ENCODE data around the gene ZNF662.

ZNF662 gene

DNA sequence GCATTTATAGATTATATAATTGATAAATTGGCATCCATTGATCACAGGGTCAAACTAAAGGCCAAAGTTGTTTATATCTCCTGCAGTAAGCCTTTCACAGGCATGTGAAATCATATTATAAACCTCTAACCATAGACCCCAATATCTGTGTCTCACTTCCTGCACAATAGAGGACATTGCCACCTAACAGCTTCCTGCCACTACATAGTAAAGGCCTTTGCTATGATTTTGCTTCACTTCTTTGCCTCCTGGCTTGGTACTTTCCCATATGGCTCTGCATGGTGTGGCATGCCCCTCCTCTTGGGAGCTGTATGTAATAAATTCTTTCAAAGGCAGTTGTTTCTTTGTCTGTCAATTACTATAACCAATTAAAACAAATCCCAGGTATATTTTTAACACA is 20.4 kb downstream of the ZNF662 start:
- Histone ChIP-seq H3K4me1 (no peaks in the 10 kb centered on the region), H3K9me3 (peaks cover 0 to 6% (median 0%) of the 10 kb centered on the region in 3 donors), H3K27me3 (no peaks in the 10 kb centered on the region), H3K4me3 (no peak overlapping the region), H3K27ac (no peak overlapping the region), H3K36me3 (no peaks in the 10 kb centered on the region)
- no peak for DNase-seq
- intact Hi-C loops (cut with DNase I; ENCODE audit: low total_unique reads) = no loop called here
- TF ChIP-seq, protein P1, sequence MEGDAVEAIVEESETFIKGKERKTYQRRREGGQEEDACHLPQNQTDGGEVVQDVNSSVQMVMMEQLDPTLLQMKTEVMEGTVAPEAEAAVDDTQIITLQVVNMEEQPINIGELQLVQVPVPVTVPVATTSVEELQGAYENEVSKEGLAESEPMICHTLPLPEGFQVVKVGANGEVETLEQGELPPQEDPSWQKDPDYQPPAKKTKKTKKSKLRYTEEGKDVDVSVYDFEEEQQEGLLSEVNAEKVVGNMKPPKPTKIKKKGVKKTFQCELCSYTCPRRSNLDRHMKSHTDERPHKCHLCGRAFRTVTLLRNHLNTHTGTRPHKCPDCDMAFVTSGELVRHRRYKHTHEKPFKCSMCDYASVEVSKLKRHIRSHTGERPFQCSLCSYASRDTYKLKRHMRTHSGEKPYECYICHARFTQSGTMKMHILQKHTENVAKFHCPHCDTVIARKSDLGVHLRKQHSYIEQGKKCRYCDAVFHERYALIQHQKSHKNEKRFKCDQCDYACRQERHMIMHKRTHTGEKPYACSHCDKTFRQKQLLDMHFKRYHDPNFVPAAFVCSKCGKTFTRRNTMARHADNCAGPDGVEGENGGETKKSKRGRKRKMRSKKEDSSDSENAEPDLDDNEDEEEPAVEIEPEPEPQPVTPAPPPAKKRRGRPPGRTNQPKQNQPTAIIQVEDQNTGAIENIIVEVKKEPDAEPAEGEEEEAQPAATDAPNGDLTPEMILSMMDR (IDR thresholded peaks at IDR 0.05) = no peak

DNA sequence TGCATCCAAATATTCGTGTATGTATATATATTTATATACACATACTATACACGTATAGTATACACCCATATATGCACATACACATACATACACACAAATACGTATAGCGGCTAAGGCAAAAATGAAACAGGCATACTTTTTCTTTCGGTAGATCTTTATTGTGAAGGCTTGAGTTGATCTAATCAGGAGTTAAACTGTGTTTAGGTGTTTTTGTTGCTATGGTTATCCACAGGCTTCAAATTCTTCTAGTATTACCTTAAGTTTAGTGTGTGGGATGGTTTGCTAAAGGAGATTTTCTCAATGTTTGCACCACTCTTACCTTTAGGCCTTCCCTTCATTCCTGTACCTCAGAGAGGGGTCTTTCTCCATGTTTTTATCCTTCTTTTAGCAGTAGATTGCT is 28.2 kb downstream of the ZNF662 start:
- no peak for DNase-seq
- no peaks in the 10 kb centered on the region for H3K4me1 ChIP-seq
- TF ChIP-seq, protein P1 (IDR thresholded peaks at IDR 0.05) = no peak
- no peak overlapping the region for H3K27ac ChIP-seq
- no peaks in the 10 kb centered on the region for H3K9me3 ChIP-seq
- intact Hi-C loops (cut with DNase I; ENCODE audit: low total_unique reads) = no loop called here
- no peaks in the 10 kb centered on the region for H3K27me3 ChIP-seq
- no peak overlapping the region for H3K4me3 ChIP-seq
- H3K36me3 ChIP-seq = peaks cover 0 to 2% (median 1%) of the 10 kb centered on the region in 3 donors

DNA sequence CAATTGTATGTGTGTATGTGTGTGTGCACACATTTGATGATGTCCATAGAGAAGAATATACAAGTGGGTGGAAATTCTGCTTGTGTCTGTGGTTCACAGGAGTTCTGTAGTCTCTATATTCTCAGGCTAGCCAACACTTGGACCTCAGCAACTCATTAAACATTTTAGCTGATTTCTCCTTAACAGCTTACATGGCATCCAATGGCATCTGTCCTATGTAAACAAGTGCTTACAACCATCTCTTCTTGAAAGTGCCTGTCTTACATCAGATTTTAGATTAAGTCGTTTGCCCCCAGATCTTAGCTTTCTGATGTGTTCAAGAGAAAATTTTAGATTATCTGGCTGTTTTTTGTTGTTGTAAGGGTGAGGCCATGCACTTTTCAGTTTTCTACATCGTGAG is 29.0 kb downstream of the ZNF662 start:
- TF ChIP-seq, protein P1 (IDR thresholded peaks at IDR 0.05) = no peak
- intact Hi-C loops (cut with DNase I; ENCODE audit: low total_unique reads) = no loop called here
- no peaks in the 10 kb centered on the region for H3K4me1 ChIP-seq

DNA sequence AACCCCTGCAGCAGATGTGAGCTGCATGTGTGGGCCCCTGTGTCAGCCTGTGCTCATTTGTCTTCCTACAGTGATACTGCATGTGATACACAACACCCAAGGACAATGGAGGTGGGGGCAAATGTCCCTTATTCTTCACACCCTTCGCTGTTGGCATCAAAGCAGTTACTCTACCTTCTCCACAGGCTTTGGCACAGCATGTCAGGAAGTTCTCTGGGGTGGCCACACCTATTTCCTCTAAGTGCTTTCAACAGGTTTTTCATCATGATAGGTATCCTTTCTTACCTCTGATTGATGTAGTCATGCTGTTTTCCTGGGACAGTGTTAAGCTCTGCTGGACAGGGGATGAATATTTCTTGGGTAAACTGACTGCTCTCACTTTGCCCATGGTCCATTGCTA is 29.5 kb downstream of the ZNF662 start:
- intact Hi-C loops (cut with DNase I; ENCODE audit: low total_unique reads) = no loop called here
- TF ChIP-seq, protein P1 (IDR thresholded peaks at IDR 0.05) = no peak

More for the DNA sequence above, 29.0 kb downstream of the ZNF662 start:
- Histone ChIP-seq H3K4me3 (no peak overlapping the region), H3K27me3 (no peaks in the 10 kb centered on the region), H3K27ac (no peak overlapping the region), H3K36me3 (peaks cover 0 to 4% (median 3%) of the 10 kb centered on the region in 3 donors), H3K9me3 (no peaks in the 10 kb centered on the region)
- no peak for DNase-seq

DNA sequence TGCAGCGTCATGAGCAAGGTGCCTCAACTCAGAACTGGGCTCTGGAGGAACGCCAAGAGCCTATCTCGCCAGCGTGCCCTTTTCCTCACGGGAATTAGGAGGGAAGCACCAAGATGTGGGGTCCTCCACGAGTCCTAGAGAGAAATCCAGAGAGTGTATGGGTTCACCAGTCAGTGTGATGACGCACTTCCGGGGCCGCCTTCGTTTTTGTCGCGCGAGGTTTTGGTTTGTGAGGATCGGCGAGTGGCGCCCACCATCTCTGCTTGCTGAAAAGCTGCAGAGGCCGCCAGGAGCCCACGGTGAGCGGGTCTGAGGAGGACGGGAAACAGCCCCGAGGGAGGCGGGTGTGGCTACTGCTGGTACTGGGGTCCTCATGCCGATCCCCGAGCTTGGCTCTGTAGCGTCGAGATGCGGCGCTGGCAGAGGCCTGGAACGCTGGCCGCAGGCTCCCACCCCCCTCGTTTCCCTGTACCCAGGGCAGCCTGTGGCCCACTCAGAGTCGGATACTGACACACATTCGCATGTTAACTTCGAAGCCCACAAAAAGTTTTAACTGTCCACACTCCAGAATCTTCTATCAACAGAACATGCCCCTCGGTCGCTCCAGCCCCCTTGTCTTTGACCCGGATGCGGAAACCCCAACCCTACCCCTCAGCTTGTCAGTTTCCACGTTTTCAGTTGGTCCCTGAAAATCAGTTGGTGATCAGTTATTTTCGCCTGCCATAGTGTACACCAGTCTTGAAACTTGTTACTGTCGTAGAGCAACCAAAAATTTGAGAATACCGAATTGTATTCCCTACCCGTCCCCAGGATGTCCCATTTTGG is 30.4 kb downstream of the ZNF662 start:
- Histone ChIP-seq H3K4me1 (no peaks in the 10 kb centered on the region), H3K9me3 (no peaks in the 10 kb centered on the region), H3K4me3 (peak overlapping the region; percentile 2 to 51), H3K27ac (peak overlapping the region in 1 of 2 donors; percentile 29), H3K36me3 (peaks cover 0 to 8% (median 3%) of the 10 kb centered on the region in 3 donors), H3K27me3 (no peaks in the 10 kb centered on the region)
- intact Hi-C loops (cut with DNase I; ENCODE audit: low total_unique reads) = no loop called here
- DNase-seq = peak in 1 of 2 donors; percentile 72
- TF ChIP-seq, protein P1 (IDR thresholded peaks at IDR 0.05) = no peak

More for the DNA sequence above, 29.5 kb downstream of the ZNF662 start:
- Histone ChIP-seq H3K9me3 (no peaks in the 10 kb centered on the region), H3K27me3 (no peaks in the 10 kb centered on the region), H3K27ac (no peak overlapping the region), H3K4me1 (no peaks in the 10 kb centered on the region), H3K4me3 (no peak overlapping the region), H3K36me3 (peaks cover 0 to 4% (median 3%) of the 10 kb centered on the region in 3 donors)
- DNase-seq = no peak

Data from tibial artery (tissue), 4 donors.